Measurements from ENCODE around the gene ASPSCR1.
A peak's percentile ranks its signal among the peaks of the same experiment; 100 is the strongest.

ASPSCR1 gene

GRCh38 chr17:82013772-82014321 lies 36.4 kb downstream of the ASPSCR1 start:
- FAIRE-seq = no peak

- FAIRE-seq = no peak
These were observed 37.0 kb downstream of the ASPSCR1 start for GRCh38 chr17:82014432-82014831.

DNA sequence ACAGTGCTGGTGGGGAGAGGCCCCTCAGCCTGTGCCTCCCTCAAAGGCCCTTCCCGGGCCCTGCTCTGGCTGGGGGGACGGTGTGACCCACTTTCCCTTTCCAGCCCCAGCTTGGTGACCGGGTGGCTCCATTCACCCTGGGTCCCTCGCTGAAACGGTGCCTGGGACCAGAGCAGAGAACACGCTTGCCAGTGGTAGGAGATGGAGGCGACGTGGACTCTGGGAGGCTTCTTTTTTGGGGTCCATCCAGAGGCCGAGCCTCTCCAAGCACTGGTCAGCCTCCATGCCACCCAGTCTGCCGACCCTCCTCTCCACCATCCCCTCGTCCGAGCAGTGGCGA lies 37.5 kb downstream of the ASPSCR1 start:
- FAIRE-seq = no peak

- FAIRE-seq = no peak
These were observed 38.0 kb downstream of the ASPSCR1 start for GRCh38 chr17:82015311-82015971.

DNA sequence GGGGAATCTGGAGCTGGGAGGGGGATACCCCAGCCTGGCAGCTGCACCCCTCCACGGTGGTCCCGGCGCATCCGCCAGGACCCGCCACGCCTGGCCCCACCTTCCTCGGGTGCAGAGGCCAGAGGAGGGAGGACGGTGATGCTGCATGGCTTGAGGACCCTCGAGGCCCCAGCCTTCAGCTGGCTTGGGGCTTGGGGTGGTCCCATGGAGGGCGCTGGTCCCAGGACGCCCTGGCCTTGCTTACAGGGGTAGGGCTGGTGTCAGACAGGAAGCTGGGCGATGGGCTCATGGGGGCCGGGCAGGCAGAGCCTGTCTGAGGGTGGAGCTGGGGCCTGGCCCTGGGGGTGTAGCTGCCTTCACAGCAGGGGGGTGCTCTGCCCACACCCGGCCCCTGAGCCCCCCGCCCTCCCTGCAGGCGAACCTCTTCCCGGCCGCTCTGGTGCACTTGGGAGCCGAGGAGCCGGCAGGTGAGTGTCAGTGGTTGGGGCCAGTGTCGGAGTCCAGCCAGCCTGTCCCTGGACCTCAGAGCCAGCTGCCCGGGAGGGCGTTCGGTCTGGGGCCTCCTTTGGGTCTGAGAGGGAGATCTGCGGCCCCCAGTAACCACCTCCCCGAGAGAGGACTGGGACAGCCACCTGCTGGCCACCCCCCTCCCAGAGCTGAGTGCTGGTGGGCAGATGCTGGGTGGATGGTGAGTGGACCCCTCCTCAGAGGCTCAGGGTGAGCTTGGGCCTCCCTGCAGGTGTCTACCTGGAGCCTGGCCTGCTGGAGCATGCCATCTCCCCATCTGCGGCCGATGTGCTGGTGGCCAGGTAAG lies 38.8 kb downstream of the ASPSCR1 start:
- no peak for FAIRE-seq

DNA sequence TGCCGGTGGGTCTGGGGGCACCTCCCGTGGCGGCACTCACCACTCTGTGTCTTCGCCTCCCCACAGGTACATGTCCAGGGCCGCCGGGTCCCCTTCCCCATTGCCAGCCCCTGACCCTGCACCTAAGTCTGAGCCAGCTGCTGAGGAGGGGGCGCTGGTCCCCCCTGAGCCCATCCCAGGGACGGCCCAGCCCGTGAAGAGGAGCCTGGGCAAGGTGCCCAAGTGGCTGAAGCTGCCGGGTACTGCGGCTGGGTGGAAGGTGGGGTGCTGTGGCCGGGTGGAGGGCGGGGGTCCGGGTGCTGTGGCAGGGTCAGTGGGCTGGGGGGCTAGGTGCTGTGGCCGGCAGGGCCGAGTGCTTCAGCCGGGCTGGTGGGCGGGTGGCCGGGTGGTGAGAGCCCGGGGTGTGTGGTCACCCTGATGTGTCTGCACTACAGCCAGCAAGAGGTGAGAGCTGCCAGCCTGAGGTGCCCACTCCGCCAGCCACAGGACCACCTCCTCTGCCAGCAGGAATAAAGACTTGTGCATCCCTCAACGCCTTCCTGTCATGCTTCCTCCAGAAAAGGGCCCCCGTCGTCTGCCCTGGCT lies 39.5 kb downstream of the ASPSCR1 start:
- FAIRE-seq = no peak

GRCh38 chr17:82017612-82018151 lies 40.3 kb downstream of the ASPSCR1 start:
- no peak for FAIRE-seq

DNA sequence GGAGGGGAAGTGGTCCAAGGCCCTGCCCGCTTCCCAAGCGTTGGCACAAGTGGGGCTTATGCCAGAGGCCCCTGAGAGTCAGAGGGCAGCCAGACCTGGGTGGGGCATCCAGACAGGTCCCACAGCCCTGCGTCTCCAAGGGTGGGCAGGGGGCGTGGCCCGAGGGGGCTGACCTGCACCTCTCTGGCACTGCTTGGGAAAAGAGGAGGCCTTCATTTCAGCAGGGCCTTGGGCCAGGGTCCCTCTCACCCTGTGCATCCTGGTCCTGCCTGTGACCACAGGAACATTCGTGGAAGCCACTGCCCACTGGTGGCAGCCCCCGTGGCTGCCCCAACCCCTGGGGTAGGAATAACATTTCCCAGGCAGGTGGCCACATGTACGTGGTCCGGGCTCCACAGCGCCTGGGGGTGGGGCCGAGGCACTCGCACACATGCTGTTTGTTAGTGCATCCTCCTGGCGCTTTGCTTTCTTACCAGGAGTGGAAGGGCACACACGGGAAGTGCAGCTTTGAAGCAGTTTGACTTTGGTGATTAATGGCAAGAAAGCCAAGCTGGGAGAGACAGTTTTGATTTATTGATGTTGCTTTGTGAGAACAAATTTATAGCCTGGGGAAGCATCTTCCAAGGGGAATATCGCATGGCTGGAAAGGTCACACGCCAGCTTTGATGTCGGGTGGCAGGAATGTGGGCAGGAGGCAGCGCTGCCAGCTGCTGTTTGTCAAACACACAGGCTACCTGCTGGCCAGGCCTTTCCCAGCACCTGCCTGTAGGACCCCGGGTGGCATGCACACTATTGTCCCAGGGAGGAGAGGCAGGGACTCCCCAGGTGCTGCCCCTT lies 40.9 kb downstream of the ASPSCR1 start:
- FAIRE-seq = no peak

GRCh38 chr17:82018989-82019689 lies 41.7 kb downstream of the ASPSCR1 start:
- FAIRE-seq = no peak

DNA sequence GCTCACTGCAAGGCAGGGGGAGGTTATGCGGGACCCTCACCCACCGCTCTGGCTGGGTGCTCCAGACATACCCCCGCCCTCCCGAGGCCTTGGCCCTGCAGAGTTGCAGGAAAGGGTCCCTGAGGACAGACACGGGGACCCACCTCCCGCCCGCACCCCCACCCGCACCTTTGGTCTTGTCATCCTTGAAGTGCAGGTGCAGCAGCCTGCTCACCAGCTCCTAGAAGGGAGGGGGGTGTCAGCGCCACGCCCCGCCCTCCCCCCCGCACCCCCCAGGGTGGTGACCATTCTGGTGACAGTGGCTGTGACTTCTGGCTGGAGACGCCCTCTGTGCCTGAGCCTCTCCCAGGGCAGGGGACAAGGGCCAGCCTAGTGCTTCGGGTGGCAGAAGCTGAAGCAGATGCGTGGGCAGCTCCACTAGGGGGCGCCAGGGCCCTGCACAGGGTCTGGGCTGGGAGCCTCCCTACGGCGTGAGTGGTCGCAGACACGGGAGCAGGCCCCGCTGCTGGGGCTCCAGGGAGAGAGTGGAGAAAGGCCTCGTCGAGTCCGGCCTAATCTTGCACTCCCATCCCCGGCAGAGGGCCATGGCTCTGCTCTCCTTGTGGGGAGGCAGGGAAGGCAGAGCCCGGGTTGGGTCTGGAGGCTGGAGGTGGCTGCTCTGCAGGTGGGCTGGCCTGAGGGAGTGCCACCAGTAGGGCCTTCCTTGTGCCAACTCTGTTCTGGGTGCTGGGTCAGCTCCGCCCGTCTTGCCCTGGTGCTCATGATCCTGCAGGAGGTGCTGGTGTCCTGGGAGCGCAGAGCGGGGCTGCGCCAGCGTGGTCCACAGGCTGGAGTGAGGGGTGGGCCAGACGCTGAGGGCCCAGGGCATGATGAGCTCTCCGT lies 42.5 kb downstream of the ASPSCR1 start:
- FAIRE-seq = no peak

DNA sequence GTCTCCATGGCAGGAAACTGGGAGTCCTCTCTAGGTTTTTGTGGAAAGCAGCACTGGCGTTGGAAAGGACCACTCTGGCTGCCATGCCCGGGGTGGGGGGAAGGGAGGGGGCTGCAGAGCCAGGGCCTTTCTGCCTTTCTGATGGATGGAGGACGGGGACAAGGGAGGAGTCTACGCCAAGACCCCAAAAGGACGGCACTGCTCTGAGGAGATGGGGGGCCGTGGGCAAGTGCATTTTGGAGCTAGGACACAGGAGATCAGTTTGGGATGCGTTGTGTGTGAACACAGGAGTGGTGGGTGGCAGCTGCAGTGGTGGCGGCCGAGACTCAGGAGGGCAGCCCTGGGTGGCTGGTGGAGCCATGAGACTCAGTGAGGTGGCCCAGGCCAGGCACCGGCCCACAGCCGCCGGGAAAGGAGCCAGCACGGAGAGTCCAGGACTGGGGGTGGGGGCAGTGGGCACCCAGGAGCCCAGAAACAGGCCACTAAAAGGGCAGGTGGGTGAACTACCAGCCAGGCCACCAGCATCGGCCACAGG lies 43.2 kb downstream of the ASPSCR1 start:
- no peak for FAIRE-seq

DNA sequence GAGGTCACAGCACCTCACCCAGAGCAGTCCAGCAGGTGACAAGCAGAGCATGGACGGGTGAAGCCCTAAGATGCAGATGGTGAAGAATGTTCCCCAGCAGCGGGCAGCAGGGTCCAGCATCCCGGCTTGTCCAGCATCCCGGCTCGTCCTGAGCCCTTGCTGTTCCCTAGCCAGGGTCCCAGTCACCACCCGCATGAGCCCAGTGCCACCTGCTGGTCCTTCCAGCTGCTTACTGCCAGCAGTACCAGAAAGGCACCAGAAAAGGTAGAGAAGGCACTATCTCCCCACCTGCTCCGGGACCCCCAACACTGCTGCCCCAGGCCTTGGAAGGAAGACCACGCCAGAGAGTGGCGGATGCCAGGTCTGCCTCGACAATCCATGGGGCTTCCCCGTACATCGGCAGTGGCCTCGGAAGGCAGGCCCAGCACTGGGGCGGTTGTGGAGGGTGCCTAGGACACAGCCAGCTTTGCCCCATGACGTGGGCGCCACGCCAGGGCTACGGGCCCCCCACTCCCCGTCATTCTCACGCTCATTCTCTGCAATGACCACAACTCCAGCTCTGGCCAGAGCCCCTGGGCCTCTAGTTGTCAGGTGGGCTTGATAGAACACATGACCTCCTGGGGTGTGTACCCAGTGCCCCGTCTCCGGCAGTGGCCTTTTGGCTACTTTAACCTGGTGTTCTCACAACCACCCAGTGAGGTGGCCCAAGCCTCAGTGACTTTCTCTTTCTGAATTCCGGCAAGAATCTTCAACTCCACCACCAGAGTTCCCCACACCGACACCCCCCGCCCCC lies 43.9 kb downstream of the ASPSCR1 start:
- FAIRE-seq = no peak

- FAIRE-seq = no peak
These were observed 44.5 kb downstream of the ASPSCR1 start for GRCh38 chr17:82021900-82022309.

DNA sequence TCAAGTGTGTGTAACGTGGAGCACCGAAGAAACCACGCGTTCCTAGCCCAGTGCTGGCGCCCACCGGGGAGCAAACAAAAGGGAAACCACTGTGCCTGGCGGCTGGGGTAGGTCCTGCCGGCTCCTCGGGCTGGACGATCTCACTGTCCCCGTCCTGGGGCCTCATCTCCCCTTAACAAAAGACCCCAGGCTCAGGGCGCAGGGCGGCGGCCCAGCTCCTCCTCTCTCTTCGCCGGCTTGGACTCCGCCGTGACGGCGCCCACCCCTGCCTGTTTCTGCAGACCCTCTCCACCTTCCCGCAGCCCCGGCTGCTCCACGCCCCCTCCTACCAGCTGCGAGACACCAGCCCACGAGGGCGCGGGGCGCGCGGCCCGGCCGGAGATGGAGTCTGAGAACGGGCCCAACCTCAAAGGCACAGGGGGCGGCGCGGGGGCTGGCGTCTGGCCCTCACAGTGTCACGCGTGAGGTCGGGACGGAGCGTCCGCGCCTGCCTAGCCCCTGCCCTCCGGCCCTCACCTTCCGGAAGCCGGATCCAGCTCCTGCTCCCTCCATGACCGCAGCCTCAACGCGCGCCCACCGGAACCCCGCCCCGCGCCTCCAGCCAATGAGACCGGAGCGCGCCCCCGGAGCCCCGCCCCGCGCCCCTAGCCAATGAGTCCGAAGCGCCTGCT lies 45.0 kb downstream of the ASPSCR1 start, which contains the start of gene CENPX:
Gene CENPX (minus strand): TSS at position 569 of the 671 bp plus-strand sequence. CDS start 17 bp downstream, at position 552.
- FAIRE-seq = no peak

- peak; percentile 98 for FAIRE-seq
These were observed 45.6 kb downstream of the ASPSCR1 start, which contains the start of gene LRRC45 for GRCh38 chr17:82022981-82023446. LRRC45 (plus strand) TSS chr17:82023305; CDS start chr17:82023644, 339 bp downstream.

DNA sequence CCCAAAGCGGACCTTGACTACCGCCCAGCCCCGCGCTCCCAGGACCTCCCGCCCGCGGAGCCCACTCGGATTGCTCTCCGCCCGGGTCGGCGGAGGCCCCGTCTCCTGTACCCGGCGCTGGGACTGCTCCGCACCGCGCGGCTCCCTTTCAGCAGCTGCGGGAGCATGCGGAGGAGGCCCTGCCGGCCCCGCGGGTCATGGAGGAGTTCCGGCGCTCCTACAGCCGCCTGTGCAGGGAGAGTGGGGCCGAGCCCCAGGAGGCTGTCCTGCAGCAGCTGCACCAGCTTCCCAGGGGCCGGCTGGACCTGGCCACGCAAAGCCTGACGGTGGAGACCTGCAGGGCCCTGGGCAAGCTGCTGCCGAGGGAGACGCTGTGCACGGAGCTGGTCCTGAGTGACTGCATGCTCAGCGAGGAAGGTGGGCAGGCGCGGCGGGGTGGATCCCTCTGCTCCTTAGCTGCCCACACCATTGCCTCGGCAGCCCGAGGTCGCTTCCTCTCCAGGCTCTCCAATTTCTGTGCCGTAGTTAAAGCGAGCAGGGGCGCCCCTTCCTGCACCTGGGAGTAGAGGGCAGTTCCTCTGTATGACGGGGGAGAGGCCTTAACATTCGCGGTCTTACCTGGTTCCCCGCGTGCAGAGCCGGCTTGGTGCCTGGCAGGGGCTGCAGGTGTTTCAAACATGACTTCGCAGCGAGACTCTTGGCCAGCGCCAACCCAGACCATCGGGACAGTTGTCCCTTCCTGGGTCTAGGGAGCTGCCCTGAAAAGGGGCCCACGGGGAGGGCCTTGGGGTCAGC lies 46.2 kb downstream of the ASPSCR1 start:
- FAIRE-seq = no peak

GRCh38 chr17:82024859-82025258 lies 47.4 kb downstream of the ASPSCR1 start:
- FAIRE-seq = no peak
